ENCODE measurements around the gene NCEH1. TPM values are rescaled to one million over a fixed set of nuclear protein-coding genes. Genes with fewer than 3 reads are reported as not detected.

The NCEH1 gene
- total and polyA plus RNA-seq, 2 of the 13 experiments (the other 11 are each of a cell fraction or from before 2014, with no cell fraction given) = 12.9 to 21.4 TPM

- Histone ChIP-seq H3K4me1 (ENCODE audit: insufficient read depth, low read length) (no peaks in the 10 kb centered on the region), H3K79me2 (ENCODE audit: insufficient read depth, low read length) (no peaks in the 10 kb centered on the region), H4K20me1 (ENCODE audit: insufficient read depth, low read length) (no peaks in the 10 kb centered on the region; the same call in 1 of the 2 replicates), H2AFZ (ENCODE audit: low read length) (no peak overlapping the region), H3K4me2 (ENCODE audit: low read depth, low read length) (no peak overlapping the region), H3K27me3 (ENCODE audit: control insufficient read depth in 1 of 2, insufficient read depth in 2 of 2, low read length in 2 of 2) (no peaks in the 10 kb centered on the region), H3K9ac (ENCODE audit: insufficient read depth, low read depth, low read length) (no peak overlapping the region), H3K27ac (ENCODE audit: extremely low read length, insufficient read depth, low read length) (no peak overlapping the region), H3K36me3 (replicated peaks in 1 of 2; ENCODE audit: control insufficient read depth in 1 of 2, insufficient read depth in 2 of 2, low read length in 2 of 2) (peaks cover 12 to 44% of the 10 kb centered on the region in 2 experiments), H3K9me3 (ENCODE audit: low read length) (no peaks in the 10 kb centered on the region), H3K4me3 (replicated peaks in 1 of 3; ENCODE audit: insufficient read depth in 1 of 3, low read depth in 2 of 3, low read length in 3 of 3) (no peak overlapping the region)
- ChIA-PET CTCF (ENCODE audit: low intra/inter-chr PET ratio, low total read pairs) (no interaction called here), POLR2A (no interaction called here)
- no peak for ATAC-seq
- FAIRE-seq = no peak
- TF ChIP-seq U2AF2 (IDR thresholded peaks at IDR 0.05; ENCODE audit: low read depth, low read length) (no peak), IRF2 (CRISPR knock-in tag; IDR thresholded peaks at IDR 0.05) (no peak), TEAD2 (CRISPR knock-in tag; IDR thresholded peaks at IDR 0.05) (no peak)
- BruUV-seq (replicated peaks) = no TSS peak
- intact Hi-C loops (cut with micrococcal nuclease; ENCODE audit: unreplicated experiment) = no loop called here
- in situ Hi-C loops (cut with HindIII; ENCODE audit: extremely low pct_ligation_motif_present, low pct_unique_long_range_greater_than_20kb) = no loop called here
- 74% methylated on average over 3 of the region's 3 CpGs for WGBS (ENCODE audit: low lambda C conversion rate)
- DNase-seq (ENCODE audit: low spot score) = no peak
These were observed 75.9 kb downstream of the NCEH1 start for GRCh38 chr3:172634948-172635347.

- 94% methylated on average over 1 of the region's 1 CpG for WGBS (ENCODE audit: low lambda C conversion rate)
- Histone ChIP-seq H3K9me3 (ENCODE audit: low read length) (no peaks in the 10 kb centered on the region), H3K4me2 (ENCODE audit: low read depth, low read length) (no peak overlapping the region), H2AFZ (ENCODE audit: low read length) (no peak overlapping the region), H3K79me2 (ENCODE audit: insufficient read depth, low read length) (no peaks in the 10 kb centered on the region), H3K27ac (ENCODE audit: extremely low read length, insufficient read depth, low read length) (no peak overlapping the region), H3K9ac (ENCODE audit: insufficient read depth, low read depth, low read length) (no peak overlapping the region), H3K27me3 (ENCODE audit: control insufficient read depth in 1 of 2, insufficient read depth in 2 of 2, low read length in 2 of 2) (no peaks in the 10 kb centered on the region), H3K4me1 (ENCODE audit: insufficient read depth, low read length) (peaks cover 18% of the 10 kb centered on the region), H4K20me1 (ENCODE audit: insufficient read depth, low read length) (no peaks in the 10 kb centered on the region), H3K36me3 (replicated peaks in 1 of 2; ENCODE audit: control insufficient read depth in 1 of 2, insufficient read depth in 2 of 2, low read length in 2 of 2) (peaks cover 10 to 32% of the 10 kb centered on the region in 2 experiments), H3K4me3 (replicated peaks in 1 of 3; ENCODE audit: insufficient read depth in 1 of 3, low read depth in 2 of 3, low read length in 3 of 3) (no peak overlapping the region)
- ChIA-PET POLR2A (no interaction called here), CTCF (ENCODE audit: low intra/inter-chr PET ratio, low total read pairs) (no interaction called here)
- no TSS peak for BruUV-seq (replicated peaks)
- TF ChIP-seq ZNF331 (CRISPR knock-in tag; IDR thresholded peaks at IDR 0.05) (no peak), ZNF124 (CRISPR knock-in tag; IDR thresholded peaks at IDR 0.05) (no peak), ZNF343 (CRISPR knock-in tag; IDR thresholded peaks at IDR 0.05) (no peak), NKX3-1 (CRISPR knock-in tag; IDR thresholded peaks at IDR 0.05) (no peak), SOX5 (CRISPR knock-in tag; IDR thresholded peaks at IDR 0.05; ENCODE audit: borderline replicate concordance) (no peak), SYNCRIP (IDR thresholded peaks at IDR 0.05; ENCODE audit: insufficient read depth, low read depth, low read length) (no peak), ZNF589 (CRISPR knock-in tag; conservative IDR thresholded peaks at IDR 0.05) (no peak), ZEB1 (IDR thresholded peaks at IDR 0.05; ENCODE audit: insufficient replicate concordance, low read depth) (no peak), TBL1XR1 (IDR thresholded peaks at IDR 0.05; ENCODE audit: borderline replicate concordance, low read length, partially characterized antibody) (no peak), NR2F1 (CRISPR knock-in tag; IDR thresholded peaks at IDR 0.05) (no peak), ATF7-NPFF (CRISPR knock-in tag; IDR thresholded peaks at IDR 0.05; ENCODE audit: low read depth) (no peak)
- in situ Hi-C loops (cut with HindIII; ENCODE audit: extremely low pct_ligation_motif_present, low pct_unique_long_range_greater_than_20kb) = no loop called here
- intact Hi-C loops (cut with micrococcal nuclease; ENCODE audit: unreplicated experiment) = no loop called here
- DNase-seq (ENCODE audit: low spot score) (no peak), ATAC-seq (no peak), FAIRE-seq (no peak)
These were observed 80.6 kb downstream of the NCEH1 start for GRCh38 chr3:172630316-172630715.
